ENCODE measurements around the gene XYLT1. TPM values are rescaled to one million over a fixed set of nuclear protein-coding genes. Genes with fewer than 3 reads are reported as not detected.

XYLT1 gene
- total RNA-seq, 1 donor from 2014 or later = 12.3 TPM

DNA sequence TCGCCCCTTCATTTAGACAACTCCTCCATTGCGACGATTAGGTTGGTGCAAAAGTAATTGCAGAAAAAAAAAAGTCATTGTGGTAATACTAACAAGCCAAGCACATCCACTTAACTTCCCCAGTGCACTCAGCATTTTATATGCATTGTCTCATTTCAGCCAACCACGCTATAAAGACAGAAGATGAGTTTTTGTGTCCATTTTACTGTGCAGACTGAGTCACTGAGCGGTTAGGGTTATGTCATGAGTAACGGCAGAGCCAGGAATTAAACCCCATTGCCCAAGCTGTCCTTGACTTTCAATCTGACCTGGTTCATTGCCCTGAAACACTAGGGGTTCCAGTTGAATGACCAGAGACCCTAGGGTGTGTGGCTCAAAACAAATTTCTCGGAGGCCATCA is 218.7 kb downstream of the XYLT1 start:
- H3K9me3 Mint-ChIP-seq (ENCODE audit: low read depth) = no peaks in the 10 kb centered on the region
- TF ChIP-seq, protein P1, sequence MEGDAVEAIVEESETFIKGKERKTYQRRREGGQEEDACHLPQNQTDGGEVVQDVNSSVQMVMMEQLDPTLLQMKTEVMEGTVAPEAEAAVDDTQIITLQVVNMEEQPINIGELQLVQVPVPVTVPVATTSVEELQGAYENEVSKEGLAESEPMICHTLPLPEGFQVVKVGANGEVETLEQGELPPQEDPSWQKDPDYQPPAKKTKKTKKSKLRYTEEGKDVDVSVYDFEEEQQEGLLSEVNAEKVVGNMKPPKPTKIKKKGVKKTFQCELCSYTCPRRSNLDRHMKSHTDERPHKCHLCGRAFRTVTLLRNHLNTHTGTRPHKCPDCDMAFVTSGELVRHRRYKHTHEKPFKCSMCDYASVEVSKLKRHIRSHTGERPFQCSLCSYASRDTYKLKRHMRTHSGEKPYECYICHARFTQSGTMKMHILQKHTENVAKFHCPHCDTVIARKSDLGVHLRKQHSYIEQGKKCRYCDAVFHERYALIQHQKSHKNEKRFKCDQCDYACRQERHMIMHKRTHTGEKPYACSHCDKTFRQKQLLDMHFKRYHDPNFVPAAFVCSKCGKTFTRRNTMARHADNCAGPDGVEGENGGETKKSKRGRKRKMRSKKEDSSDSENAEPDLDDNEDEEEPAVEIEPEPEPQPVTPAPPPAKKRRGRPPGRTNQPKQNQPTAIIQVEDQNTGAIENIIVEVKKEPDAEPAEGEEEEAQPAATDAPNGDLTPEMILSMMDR (IDR thresholded peaks at IDR 0.05; ENCODE audit: unreplicated experiment) = no peak
- H3K27me3 Mint-ChIP-seq = no peaks in the 10 kb centered on the region
- H3K36me3 Mint-ChIP-seq (ENCODE audit: insufficient read depth) = peaks cover 1% of the 10 kb centered on the region
- H3K4me1 Mint-ChIP-seq (ENCODE audit: low read depth) = peaks cover 5% of the 10 kb centered on the region
- no peak overlapping the region for H3K27ac Mint-ChIP-seq
- H3K4me3 Mint-ChIP-seq (ENCODE audit: low read depth) = no peak overlapping the region
- DNase-seq (ENCODE audit: low spot score, unreplicated experiment) = no peak

DNA sequence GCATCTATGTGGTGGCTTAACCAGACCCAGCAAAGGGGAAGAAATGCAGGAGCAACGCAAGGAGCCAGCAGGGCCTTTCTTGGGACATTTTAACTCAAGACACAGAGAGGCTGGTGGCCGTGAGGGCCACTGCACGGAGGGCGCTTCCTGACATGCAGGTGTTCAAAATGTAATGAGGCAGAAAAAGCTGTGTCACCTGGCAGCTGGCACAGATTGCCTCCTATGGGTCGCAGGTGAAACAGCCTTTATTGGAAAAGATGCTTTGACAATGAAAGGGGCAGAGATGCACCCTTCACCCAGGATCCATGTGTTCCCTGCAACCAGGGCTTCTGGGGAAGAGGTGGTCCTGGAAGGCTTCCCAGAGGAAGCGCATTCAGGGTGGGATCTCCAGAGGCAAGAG is 219.3 kb downstream of the XYLT1 start:
- Mint-ChIP-seq H3K27ac (no peak overlapping the region), H3K4me3 (ENCODE audit: low read depth) (no peak overlapping the region), H3K4me1 (ENCODE audit: low read depth) (peaks cover 6% of the 10 kb centered on the region), H3K36me3 (ENCODE audit: insufficient read depth) (peaks cover 1% of the 10 kb centered on the region), H3K27me3 (no peaks in the 10 kb centered on the region), H3K9me3 (ENCODE audit: low read depth) (no peaks in the 10 kb centered on the region)
- TF ChIP-seq, protein P1 (IDR thresholded peaks at IDR 0.05; ENCODE audit: unreplicated experiment) = no peak
- DNase-seq (ENCODE audit: low spot score, unreplicated experiment) = no peak

DNA sequence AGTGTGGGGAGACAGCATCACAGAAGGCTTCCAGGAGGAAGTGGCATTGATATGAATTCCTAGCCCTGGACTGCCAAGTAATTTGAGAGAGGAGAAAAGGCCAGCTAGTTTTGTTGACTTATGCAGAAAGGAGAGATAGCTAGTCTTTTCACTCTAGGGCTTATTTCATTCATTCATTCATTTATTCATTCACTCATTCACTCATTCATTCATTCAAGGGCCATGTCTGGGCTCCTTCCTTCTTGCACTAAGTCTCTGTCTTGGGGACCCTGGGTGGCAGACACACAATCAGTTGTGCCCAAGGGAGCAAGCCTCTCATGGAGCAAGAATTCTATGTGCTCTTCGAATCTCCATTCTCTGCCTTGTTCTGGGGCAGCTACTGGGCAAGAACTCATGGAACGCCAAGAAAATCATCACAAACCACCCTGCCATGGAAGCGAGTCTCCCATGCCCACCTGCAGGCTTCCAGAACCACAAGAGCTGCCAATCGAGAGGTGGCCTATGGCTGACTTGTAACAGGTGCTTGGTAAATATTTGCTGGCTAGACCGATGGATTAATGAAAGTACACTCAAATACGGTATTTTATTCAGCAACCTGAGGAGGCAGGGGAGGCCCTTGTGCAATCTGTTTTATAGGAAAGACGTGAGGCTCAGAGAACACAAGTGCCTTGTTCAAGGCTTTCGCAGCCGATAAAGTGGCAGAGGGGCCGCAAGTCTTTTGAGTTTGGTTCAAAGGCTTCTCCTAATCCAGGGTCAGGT is 223.6 kb downstream of the XYLT1 start:
- no peak overlapping the region for H3K4me3 Mint-ChIP-seq (ENCODE audit: low read depth)
- no peak overlapping the region for H3K27ac Mint-ChIP-seq
- TF ChIP-seq, protein P1 (IDR thresholded peaks at IDR 0.05; ENCODE audit: unreplicated experiment) = no peak
- no peak for DNase-seq (ENCODE audit: low spot score, unreplicated experiment)
- H3K9me3 Mint-ChIP-seq (ENCODE audit: low read depth) = no peaks in the 10 kb centered on the region
- no peaks in the 10 kb centered on the region for H3K27me3 Mint-ChIP-seq
- H3K36me3 Mint-ChIP-seq (ENCODE audit: insufficient read depth) = peaks cover 1% of the 10 kb centered on the region
- peaks cover 6% of the 10 kb centered on the region for H3K4me1 Mint-ChIP-seq (ENCODE audit: low read depth)

DNA sequence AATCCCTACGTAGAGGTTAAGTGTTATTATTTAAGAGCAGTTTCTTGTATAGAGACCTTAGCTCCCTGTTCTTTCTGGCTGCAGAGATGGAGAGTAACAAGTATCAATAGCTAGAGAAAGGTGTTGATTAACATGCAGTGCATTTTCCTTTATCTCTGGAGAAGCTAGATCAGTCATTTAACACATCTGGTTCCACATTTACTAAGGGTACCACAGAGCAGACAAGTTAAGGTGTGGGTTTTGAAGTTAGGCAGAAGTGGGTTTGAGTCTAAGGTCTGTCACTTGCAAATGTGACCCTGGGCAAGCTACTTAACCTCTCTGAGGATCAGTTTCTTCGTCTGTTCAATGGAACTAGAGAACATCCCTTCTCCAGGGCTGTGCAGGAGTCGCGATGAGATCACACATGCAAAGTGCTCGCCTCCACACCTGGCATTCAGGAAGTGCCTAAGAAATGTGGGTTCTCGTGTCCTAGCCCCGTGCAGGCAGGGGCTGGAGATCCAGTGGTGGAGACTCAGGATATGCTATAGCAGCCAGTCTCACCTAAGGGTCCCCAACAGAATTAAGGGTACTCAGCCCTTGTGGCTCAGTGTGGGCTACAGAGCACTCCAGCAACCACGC is 224.4 kb downstream of the XYLT1 start:
- TF ChIP-seq, protein P1 (IDR thresholded peaks at IDR 0.05; ENCODE audit: unreplicated experiment) = no peak
- H3K4me3 Mint-ChIP-seq (ENCODE audit: low read depth) = no peak overlapping the region
- peaks cover 1% of the 10 kb centered on the region for H3K36me3 Mint-ChIP-seq (ENCODE audit: insufficient read depth)
- H3K9me3 Mint-ChIP-seq (ENCODE audit: low read depth) = peaks cover 5% of the 10 kb centered on the region
- no peaks in the 10 kb centered on the region for H3K27me3 Mint-ChIP-seq
- DNase-seq (ENCODE audit: low spot score, unreplicated experiment) = no peak
- peaks cover 6% of the 10 kb centered on the region for H3K4me1 Mint-ChIP-seq (ENCODE audit: low read depth)
- H3K27ac Mint-ChIP-seq = no peak overlapping the region

DNA sequence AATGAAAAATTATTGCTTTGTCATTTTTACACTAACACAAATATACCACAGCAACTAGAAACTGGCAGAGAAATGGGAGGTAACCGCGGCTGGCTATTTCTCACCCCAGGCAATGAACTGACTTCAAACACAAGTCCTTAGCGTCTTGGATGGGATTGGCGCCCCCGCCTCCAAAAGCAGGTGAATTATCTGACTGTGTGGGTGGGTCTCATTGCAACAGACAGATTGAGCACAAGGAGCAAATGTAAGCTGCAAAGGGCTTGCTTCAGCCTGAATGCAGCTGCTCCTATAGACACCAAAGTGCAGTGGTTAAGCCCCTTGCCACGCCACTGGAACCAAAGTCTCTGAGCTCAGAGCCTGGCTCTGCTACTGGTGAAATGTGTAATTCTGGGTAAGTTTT is 225.0 kb downstream of the XYLT1 start:
- Mint-ChIP-seq H3K4me3 (ENCODE audit: low read depth) (no peak overlapping the region), H3K27ac (no peak overlapping the region), H3K9me3 (ENCODE audit: low read depth) (peaks cover 5% of the 10 kb centered on the region), H3K27me3 (no peaks in the 10 kb centered on the region), H3K36me3 (ENCODE audit: insufficient read depth) (no peaks in the 10 kb centered on the region), H3K4me1 (ENCODE audit: low read depth) (peaks cover 6% of the 10 kb centered on the region)
- TF ChIP-seq, protein P1 (IDR thresholded peaks at IDR 0.05; ENCODE audit: unreplicated experiment) = no peak
- no peak for DNase-seq (ENCODE audit: low spot score, unreplicated experiment)
